ENCODE data around the gene TPRX2.

Gene TPRX2

DNA sequence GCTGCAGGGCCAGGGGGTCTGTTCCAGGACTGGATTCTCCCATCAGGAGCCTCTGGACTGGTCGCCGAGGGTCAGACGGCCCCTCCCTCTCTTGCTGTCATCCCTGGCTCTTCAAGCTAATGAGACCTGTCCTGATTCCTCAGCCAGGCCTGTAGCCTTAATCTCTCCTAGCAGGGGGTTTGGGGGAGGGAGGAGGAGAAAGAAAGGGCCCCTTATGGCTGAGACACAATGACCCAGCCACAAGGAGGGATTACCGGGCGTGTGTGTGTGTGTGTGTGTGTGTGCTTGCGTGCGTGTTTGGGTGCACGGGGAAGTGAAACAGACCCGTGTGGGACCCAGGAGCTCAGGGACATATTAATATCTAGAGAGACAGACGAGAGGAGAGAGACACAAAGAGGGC lies 39.2 kb upstream of the TPRX2 start:
- H4K20me1 ChIP-seq (ENCODE audit: insufficient read depth, low read length): no peaks in the 10 kb centered on the region
- no peak for DNase-seq
- no peaks in the 10 kb centered on the region for H3K4me1 ChIP-seq (ENCODE audit: low read length)
- H3K36me3 ChIP-seq (replicated peaks; ENCODE audit: insufficient read depth, low read length): no peaks in the 10 kb centered on the region
- no peak overlapping the region for H3K4me3 ChIP-seq (ENCODE audit: low read length)
- no peaks in the 10 kb centered on the region for H3K79me2 ChIP-seq (ENCODE audit: low read length)
- no peak overlapping the region for H3K9ac ChIP-seq (ENCODE audit: low read length)
- peaks cover 75% of the 10 kb centered on the region for H3K27me3 ChIP-seq (replicated peaks; ENCODE audit: insufficient read depth, low read length)
- H3K9me3 ChIP-seq (replicated peaks; ENCODE audit: insufficient read depth, low read length): no peaks in the 10 kb centered on the region
- H3F3A ChIP-seq (ENCODE audit: insufficient read depth, low read length): no peaks in the 10 kb centered on the region
- TF ChIP-seq EZH2phosphoT487 (IDR thresholded peaks at IDR 0.05; ENCODE audit: low read length) (no peak), EZH2 (optimal IDR thresholded peaks at IDR 0.05; ENCODE audit: low read depth, low read length) (no peak)
- TF ChIP-seq, protein P1, sequence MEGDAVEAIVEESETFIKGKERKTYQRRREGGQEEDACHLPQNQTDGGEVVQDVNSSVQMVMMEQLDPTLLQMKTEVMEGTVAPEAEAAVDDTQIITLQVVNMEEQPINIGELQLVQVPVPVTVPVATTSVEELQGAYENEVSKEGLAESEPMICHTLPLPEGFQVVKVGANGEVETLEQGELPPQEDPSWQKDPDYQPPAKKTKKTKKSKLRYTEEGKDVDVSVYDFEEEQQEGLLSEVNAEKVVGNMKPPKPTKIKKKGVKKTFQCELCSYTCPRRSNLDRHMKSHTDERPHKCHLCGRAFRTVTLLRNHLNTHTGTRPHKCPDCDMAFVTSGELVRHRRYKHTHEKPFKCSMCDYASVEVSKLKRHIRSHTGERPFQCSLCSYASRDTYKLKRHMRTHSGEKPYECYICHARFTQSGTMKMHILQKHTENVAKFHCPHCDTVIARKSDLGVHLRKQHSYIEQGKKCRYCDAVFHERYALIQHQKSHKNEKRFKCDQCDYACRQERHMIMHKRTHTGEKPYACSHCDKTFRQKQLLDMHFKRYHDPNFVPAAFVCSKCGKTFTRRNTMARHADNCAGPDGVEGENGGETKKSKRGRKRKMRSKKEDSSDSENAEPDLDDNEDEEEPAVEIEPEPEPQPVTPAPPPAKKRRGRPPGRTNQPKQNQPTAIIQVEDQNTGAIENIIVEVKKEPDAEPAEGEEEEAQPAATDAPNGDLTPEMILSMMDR (IDR thresholded peaks at IDR 0.05; ENCODE audit: low read length): no peak
- no peak overlapping the region for H2AFZ ChIP-seq (ENCODE audit: low read length)
- no peak overlapping the region for H3K4me2 ChIP-seq (ENCODE audit: low read depth, low read length)
- H3K9me2 ChIP-seq (replicated peaks; ENCODE audit: insufficient read depth, low read length): no peaks in the 10 kb centered on the region
- no peak overlapping the region for H3K27ac ChIP-seq (ENCODE audit: low read length)

DNA sequence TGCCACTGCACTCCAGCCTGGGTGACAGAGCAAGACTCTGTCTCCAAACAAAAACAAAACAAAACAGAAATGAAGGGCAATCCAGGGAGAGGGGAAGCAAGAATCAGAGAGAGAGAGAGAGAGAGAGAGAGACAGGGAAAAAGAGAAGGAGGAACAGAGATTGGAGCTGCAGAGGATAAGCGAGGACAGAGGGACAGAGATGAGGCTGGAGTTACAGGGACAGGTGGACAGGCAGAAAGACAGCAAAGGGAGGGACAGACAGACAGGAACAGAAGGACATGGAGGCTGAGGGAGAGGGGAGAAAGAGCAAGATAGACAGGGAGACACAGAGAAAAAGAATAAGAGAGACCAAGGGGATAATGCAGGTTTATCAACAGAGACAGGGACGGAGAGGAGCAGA lies 38.6 kb upstream of the TPRX2 start:
- Histone ChIP-seq H3K27me3 (replicated peaks; ENCODE audit: insufficient read depth, low read length) (peaks cover 76% of the 10 kb centered on the region), H4K20me1 (ENCODE audit: insufficient read depth, low read length) (no peaks in the 10 kb centered on the region), H3K4me2 (ENCODE audit: low read depth, low read length) (no peak overlapping the region), H3K9me2 (replicated peaks; ENCODE audit: insufficient read depth, low read length) (no peaks in the 10 kb centered on the region), H3K27ac (ENCODE audit: low read length) (no peak overlapping the region), H3F3A (ENCODE audit: insufficient read depth, low read length) (no peaks in the 10 kb centered on the region), H3K4me1 (ENCODE audit: low read length) (no peaks in the 10 kb centered on the region), H3K9ac (ENCODE audit: low read length) (no peak overlapping the region), H2AFZ (ENCODE audit: low read length) (no peak overlapping the region), H3K79me2 (ENCODE audit: low read length) (no peaks in the 10 kb centered on the region), H3K9me3 (replicated peaks; ENCODE audit: insufficient read depth, low read length) (no peaks in the 10 kb centered on the region), H3K36me3 (replicated peaks; ENCODE audit: insufficient read depth, low read length) (no peaks in the 10 kb centered on the region), H3K4me3 (ENCODE audit: low read length) (no peak overlapping the region)
- no peak for TF ChIP-seq EZH2phosphoT487 (IDR thresholded peaks at IDR 0.05; ENCODE audit: low read length)
- TF ChIP-seq EZH2 (optimal IDR thresholded peaks at IDR 0.05; ENCODE audit: low read depth, low read length): no peak
- TF ChIP-seq, protein P1 (IDR thresholded peaks at IDR 0.05; ENCODE audit: low read length): no peak
- DNase-seq: no peak

DNA sequence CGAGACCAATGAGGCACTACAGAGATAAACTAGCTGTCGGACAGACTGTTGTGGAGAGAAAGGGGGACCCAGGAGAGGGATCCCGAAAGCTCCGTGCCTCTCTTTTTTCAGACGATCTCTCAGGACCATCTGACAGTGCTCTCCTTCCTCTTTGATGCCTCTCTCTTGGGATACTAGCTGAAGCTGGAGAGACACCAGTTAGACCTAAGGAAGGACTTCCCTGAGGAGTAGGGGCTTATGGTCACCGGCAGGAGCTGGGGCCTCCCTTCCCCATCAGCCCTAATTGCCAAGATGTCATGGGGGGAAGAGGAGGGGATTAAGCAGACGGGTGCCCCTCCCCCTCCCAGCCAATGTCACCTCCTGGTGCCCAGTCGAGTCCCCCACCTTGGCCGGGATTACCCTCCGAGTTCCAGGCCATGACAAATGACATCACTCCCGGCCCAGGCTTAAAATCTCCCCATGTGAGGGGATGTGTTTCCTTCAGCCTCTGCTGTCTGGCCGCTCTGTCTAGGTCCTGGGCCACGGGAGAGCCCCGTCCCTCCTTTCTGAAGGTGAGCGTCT lies 37.5 kb upstream of the TPRX2 start, which contains the start of gene CRX:
Gene CRX (plus strand): TSS at position 478 of the 561 bp plus-strand sequence. CDS start 12,507 bp downstream, outside the sequence.
- TF ChIP-seq, protein P1 (IDR thresholded peaks at IDR 0.05; ENCODE audit: low read length): no peak
- TF ChIP-seq EZH2 (optimal IDR thresholded peaks at IDR 0.05; ENCODE audit: low read depth, low read length): no peak
- TF ChIP-seq EZH2phosphoT487 (IDR thresholded peaks at IDR 0.05; ENCODE audit: low read length): no peak
- peaks cover 83% of the 10 kb centered on the region for H3K27me3 ChIP-seq (replicated peaks; ENCODE audit: insufficient read depth, low read length)
- H4K20me1 ChIP-seq (ENCODE audit: insufficient read depth, low read length): no peaks in the 10 kb centered on the region
- H3K9me3 ChIP-seq (replicated peaks; ENCODE audit: insufficient read depth, low read length): no peaks in the 10 kb centered on the region
- H3K4me2 ChIP-seq (ENCODE audit: low read depth, low read length): no peak within 1 kb of the TSS
- no peaks in the 10 kb centered on the region for H3K36me3 ChIP-seq (replicated peaks; ENCODE audit: insufficient read depth, low read length)
- no peaks in the 10 kb centered on the region for H3K4me1 ChIP-seq (ENCODE audit: low read length)
- H3K9ac ChIP-seq (ENCODE audit: low read length): no peak within 1 kb of the TSS
- H3K27ac ChIP-seq (ENCODE audit: low read length): no peak within 1 kb of the TSS
- H3K79me2 ChIP-seq (ENCODE audit: low read length): no peaks in the 10 kb centered on the region
- no peaks in the 10 kb centered on the region for H3K9me2 ChIP-seq (replicated peaks; ENCODE audit: insufficient read depth, low read length)
- DNase-seq: no peak
- no peak within 1 kb of the TSS for H3K4me3 ChIP-seq (ENCODE audit: low read length)
- no peaks in the 10 kb centered on the region for H3F3A ChIP-seq (ENCODE audit: insufficient read depth, low read length)
- H2AFZ ChIP-seq (ENCODE audit: low read length): no peak within 1 kb of the TSS

Data from MM.1S (cell line).